ENCODE results near the gene MAST3.
A peak's percentile ranks its signal among the peaks of the same experiment; 100 is the strongest.

Gene MAST3

GRCh38 chr19:18114483-18114882 lies 16.9 kb downstream of the MAST3 start:
- no peak for DNase-seq

DNA sequence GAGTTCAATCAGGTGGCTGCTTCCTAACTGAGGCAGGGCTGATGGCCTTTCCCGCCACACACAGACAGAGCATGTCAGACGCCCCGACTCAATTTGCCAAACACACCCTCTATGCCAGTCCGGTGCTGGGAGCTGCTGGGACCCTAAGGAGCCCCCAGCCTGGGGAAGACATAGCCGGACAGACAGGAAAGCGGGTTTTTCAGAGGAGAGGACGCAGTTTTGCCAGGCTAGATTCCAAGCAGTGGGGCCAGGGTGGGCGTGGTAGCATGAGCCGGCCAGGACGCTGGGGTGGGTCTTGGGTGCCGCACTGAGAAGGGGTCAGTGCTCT lies 19.8 kb downstream of the MAST3 start:
- no peak for DNase-seq

DNA sequence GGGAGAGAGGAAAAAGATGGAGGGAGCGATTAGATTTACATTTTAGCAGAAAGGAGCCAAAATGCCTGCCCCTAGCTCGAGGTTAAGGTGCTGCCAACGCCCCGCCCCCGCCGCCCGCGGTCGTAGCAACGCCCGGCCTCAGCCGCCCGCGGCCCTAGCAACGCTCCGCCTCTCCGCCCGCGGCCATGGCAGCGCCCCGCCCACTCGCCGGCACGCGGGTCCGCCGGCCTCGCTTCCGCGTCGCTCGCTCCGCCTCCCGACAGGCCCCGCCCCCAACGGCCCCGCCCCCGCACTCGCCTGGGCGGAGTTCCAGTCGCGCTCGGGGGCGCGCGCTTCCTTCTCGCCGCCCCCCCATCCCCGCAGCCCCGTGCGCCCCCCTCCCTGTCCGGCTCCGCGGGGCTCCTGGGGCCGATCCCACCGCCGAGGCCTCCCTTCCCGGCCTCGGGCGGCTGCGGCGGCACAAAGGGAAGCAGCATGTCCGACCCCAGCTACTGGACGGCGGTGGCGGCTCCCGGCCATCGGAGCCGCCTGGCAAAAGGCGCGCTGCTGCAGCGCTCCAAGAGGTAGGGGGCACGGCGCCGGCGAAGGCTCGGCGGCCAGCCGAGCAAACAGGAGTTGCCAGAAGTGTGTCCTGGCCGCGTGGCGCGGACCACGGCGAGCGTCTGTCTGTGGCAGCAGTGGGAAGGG lies 20.3 kb downstream of the MAST3 start:
- DNase-seq: peak; percentile 98

DNA sequence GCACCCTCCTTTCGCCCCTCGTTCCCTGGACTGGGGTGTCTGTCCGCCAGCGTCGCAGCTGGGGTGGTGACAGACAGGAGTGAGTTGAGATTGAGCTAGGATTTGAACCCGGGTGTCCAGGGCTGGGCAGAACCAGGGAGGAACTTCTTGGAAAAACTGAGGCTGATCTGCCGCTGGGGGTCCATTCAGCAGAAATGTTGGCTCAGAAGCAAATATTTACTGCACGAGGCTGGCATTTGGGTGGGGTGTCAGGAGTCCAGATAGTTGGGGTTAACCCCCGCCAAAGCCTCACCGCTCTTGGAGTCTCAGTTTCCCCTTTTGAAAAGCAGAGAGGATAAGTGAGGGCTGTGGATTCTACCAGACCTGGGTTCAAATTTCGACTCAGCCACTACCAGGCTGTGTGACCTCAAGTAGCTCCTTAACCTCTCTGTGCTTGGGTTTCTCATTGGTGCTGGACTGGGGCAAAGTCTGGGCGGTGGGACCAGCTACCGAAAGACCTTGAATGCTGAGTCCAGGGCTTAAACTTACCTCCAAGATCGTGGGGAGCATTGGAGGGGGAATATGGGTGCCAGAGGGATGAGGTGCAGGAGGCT lies 20.9 kb downstream of the MAST3 start:
- DNase-seq: no peak

DNA sequence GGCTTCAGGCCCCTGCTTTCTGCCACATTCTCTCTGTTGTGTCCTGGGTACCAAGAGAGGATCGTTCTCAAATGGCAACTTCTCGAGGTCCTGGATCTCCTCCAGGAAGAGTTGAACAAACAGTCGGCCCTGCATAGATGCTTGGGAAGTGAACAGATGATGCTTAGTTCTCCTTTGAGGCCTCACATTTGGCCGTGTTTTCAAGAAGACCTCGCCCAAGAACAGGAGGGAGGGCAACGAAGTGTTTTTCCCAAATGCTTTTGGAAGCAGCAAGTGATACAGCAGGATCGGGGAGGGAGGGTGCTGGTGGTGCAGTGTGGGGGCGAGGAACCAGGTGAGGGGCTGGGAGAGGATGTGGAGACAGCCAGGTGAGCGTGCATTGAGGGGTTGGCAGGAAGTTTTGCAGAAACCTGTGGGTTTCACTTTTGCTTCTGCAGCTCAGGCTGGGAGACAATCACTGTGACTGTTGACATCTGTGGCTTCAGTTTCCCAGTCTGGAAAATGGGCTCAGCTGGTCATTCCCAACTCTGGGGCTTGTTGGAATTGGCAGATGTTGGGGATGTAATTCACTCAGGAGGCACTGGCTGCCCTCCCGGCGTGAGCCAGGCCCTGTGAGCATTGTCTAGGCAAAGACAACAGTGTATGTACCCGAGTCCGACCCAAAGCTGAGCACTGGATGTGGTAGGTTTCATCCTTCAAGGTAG lies 21.6 kb downstream of the MAST3 start:
- DNase-seq: peak; percentile 83

GRCh38 chr19:18119717-18120105 lies 22.1 kb downstream of the MAST3 start:
- peak; percentile 86 for DNase-seq

- DNase-seq: no peak
These were observed 22.5 kb downstream of the MAST3 start for GRCh38 chr19:18120127-18120526.

GRCh38 chr19:18121166-18121565 lies 23.6 kb downstream of the MAST3 start:
- no peak for DNase-seq

DNA sequence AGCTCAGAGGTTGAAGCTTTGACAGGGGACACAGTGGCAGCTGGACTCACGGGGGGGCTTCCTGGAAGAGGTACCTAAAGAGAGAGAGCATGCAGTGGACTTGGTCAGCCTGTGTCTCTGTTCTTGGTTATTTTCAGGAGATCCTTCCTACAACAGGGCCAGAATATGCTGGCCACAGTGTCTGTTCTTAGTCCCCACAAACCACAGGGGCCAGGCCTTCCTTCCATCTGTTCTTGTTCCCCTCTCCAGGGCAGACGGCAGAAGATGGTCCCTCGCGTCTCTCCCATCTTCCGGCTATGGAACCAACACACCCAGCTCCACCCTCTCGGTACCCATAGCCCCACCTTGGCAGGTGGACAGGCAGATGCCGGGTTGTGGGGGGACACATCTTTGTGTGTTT lies 24.8 kb downstream of the MAST3 start:
- DNase-seq: no peak

DNA sequence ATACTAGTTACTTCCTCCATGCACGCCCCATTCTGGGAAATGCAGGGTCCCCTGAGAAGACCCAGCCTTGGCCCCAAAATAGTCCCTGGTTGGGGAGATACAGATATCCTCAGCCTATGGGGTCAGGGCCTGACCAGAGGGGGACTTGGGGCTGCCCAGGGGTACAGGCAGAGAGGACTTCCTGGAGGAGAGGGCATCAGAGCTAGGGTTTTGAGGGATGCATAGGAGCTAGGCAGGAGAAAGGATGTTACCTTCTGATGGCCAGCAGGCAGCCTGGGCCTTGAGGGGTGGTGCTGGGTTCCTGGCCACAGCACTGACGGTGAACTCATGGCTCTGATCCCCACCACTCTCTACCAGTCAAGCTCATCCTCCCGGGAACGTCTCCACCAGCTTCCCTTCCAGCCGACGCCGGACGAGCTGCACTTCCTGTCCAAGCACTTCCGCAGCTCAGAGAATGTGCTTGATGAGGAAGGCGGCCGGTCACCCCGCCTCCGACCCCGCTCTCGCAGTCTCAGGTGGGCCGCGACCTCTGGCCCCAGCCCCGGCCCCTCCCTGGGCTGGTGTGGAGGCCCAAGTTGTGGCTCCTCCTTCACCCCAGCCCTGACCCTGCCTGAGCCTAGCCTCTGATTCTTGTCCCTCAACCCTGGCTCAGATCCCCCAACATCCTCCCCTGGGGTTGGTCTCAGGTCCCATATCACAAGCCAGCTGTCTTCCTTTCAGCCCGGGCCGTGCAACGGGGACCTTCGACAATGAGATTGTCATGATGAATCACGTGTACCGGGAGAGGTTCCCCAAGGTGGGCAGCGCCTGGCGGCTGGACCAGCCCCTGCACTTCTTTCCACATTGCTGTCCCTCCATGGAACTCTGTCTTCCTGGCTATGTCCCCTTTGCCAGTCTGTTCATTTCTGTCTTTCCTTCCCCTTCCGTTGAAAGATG lies 25.6 kb downstream of the MAST3 start:
- no peak for DNase-seq

DNA sequence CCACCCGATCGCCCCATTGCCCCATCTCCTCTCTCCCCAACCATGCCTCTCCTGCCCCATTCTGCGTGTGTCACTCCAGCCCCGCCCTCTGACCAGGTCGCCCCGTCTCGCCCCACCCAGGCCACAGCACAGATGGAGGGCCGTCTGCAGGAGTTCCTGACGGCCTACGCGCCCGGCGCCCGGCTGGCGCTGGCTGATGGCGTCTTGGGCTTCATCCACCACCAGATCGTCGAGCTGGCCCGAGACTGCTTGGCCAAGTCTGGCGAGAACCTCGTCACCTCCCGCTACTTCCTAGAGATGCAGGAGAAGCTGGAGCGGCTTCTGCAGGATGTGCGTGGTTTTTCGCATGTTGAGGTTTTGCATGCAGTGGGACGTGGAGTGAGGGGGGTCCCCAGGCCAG lies 26.2 kb downstream of the MAST3 start:
- no peak for DNase-seq

DNA sequence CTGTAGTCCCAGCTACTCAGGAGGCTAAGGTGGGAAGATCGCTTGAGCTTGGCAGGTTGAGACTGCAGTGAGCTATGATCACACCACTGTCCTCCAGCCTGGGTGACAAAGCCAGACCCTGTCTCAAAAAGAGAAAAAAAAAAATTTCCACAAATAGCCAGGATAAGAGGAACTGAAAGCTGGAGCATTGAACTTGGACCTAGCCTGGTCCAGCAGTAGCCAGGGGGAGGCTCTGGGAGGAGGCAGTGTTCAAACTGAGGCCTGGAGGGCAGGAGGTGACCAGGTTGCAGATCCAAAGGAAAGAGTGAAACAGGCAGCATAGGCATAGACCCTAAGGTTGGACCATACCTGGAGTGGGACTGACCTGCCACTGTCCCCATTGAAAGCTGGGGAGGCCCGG lies 28.5 kb downstream of the MAST3 start:
- no peak for DNase-seq

DNA sequence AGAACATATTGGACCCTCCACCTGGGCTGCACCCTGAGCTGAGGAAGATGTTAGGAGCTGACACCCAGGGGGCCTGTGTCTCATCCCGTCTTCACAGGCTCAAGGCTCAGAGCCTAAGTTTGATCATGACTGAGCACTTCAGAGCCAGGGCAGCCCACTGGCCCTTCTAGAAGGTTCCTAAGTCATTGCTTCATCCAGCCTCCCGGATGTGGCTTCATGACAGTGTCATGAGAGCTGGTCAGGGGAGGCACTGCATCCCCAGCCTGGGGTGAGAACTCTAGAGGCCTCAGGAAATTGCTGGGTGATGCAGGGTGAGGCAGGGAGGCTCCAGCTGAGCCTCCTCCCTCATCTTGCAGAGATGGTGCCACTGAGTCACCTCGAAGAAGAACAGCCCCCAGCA lies 30.5 kb downstream of the MAST3 start:
- DNase-seq: no peak

DNA sequence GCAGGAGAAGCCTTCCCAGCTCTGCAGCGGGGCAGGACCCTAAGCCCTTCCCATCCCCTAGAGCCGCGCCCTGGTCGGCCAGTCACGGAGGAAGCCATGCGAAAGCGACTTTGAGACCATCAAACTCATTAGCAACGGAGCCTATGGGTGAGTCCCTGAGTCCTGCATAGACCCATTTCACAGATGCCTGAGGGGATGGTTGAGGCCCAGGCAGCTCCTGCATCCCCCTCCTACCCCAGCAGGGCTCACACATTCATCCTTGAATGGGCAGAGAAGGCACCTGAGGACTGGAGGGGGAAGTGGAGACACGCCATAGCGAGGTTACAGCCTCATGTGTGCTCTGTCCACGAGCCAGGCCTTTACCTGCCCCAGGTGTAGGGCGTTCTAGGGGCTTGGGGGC lies 31.2 kb downstream of the MAST3 start:
- no peak for DNase-seq

GRCh38 chr19:18130523-18131242 lies 33.1 kb downstream of the MAST3 start:
- no peak for DNase-seq

DNA sequence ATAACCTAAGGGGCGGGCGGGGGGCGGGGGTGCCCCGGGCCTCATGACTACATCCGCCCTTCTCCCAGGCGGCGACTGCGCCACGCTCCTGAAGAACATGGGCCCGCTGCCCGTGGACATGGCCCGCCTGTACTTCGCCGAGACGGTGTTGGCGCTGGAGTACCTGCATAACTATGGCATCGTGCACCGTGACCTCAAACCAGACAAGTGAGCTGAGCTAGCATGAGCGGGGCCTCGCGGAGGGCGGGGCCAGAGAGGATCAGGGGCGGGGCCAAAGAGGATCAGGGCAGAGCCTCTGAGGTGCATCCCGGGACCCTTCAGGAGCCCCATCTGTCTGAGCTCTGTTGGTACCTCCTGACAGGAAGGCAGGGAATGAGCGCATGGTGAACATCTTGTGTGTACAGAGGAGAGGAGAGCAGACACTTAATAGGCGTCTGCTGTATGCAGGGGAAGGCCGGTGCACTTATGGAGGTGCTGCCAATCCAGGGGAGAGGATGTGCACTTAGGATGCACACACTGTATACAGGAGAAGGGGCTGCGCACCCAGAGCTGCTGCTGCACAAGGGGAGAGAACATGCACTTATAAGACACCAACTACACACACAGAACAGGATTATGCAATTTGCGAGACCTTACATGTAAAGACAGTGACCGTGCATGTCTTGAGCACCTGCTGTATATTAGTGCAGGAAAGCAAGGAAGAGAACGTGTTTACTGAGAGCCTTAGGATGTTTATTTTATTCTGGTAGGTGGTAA lies 34.4 kb downstream of the MAST3 start:
- no peak for DNase-seq

DNA sequence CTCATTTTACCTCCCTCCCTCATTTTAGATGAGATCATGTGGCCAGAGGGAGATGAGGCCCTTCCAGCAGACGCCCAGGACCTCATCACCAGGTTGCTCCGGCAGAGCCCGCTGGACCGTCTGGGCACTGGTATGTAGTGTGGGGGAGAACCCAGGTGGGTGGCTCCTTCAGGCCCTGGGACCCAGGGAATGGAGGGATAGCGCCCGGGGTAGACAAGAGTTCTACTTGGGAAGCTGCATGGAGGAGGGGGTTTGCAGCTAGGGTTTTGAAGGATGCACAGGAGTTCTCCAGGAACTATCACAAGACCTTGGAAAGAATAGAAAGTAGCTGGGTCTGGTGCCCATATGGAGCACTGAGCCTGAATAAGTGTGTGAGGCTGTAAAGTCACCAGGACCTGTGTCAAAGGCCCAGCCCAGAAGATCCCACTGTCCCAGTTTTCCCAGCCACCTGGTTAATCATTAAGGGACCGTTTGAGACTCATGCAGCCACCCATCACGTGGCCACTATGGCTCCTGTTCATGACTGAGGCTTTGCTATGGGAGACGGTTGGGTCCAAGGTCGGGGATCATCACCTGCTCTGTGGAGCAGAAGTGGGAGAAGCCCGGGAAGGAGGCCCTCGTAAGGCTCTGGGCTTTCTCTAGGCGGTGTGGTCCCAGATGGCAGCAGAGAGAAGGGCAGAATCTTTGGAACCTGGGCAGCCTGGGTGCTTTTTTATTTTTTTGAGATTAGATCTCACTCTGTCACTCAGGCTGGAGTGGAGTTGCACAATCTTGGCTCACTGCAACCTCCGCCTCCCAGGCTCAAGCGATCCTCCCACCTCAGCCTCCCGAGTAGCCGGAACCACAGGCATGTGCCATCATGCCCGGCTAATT lies 38.4 kb downstream of the MAST3 start:
- no peak for DNase-seq

DNA sequence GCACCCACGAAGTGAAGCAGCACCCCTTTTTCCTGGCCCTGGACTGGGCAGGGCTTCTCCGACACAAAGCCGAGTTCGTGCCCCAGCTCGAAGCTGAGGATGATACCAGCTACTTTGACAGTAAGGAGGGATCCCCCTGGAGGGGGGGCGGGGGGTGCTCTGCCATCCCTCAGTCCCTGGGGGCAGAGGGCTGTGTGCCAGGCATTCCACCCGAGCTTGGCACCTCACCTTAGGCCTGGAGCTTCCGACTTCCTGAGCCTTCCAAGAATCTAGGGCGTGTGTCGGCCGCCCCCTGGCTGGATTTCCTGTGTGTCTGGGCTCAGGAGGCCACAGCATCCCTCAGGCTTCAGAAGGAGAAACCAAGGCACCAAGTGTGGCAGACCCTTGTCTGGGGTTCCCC lies 39.7 kb downstream of the MAST3 start:
- no peak for DNase-seq

- no peak for DNase-seq
These were observed 40.2 kb downstream of the MAST3 start for GRCh38 chr19:18137657-18138339.

DNA sequence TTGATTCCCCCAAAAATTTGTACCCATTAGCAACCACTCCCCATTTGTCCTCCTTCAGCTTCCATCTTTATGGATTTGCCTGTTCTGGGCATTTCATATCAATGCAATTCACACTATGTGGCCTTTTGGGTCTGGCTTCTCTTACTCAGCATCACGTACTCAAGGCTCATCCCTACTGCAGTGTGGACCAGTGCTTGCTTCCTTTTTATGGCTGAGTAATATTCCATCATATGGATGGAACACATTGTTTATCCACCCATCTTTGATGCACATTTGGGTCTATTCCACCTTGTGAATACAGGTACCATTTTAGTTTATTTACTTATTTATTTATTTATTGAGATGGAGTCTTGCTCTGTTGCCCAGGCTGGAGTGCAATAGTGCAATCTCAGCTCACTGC lies 42.9 kb downstream of the MAST3 start:
- no peak for DNase-seq
